AG08395 (cell line): Measurements from ENCODE around the gene IGIP.

ENCODE experiments used
- DNase-seq: peaks from one replicate; pipeline ENCODE4 v3.0.0; 2012; ENCODE audit warnings: mixed read lengths, low spot score

The IGIP gene

DNA sequence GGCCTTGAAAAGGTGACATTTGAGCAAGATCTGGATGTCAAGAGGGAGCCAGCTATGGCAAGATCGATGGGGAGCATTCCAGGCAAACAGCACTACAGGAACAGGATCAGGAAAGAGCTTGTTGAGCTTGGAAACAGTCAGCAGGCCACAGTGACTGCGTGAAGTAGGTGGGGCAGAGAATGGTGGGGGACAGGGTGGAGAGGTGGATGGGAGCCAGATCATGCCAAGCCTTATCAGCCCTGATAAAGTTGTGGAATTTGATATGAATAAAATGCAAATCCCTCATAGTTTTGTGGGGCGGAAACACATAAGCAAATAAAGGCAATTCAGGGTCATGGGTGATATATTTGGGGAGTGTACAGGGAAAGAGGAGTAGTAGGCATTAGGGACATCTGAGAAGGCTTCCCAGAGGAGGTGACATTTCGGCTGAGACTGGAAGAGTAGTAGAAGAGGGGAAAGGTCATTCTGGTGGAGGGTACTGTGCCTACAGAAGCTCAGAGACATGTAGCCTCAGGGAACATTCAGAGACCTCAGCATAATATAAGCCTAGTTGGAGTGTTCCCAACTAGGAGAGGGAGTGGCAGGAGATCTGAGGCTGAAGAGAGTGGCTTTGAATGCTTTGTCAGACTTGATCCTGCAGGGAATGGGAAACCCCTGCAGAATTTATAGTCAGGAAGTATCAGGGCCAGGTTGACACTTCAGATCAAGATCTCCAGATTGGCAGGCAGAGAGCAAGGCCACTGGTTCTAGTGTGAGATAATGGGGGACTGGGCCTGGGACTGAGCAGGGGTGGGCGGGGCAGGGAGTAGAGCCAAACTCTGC is 39.6 kb downstream of the IGIP start:
- no peak for DNase-seq

DNA sequence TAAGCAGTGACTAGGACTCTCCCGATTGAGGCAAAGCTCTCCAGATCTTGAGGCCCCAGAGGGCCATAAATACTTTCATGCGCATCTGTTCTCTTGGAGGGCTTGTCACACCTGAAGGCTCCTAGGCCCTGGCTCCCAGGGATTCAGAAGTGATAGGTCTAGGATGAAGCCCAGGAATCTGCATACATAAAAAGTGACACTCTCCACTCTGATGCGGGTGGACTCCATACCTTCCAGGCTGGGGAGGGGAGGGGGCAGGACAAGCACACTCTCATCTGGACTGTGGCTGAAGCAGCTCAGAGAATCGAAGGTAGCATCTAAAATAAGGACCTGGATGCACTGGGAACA is 40.2 kb downstream of the IGIP start:
- DNase-seq: no peak

DNA sequence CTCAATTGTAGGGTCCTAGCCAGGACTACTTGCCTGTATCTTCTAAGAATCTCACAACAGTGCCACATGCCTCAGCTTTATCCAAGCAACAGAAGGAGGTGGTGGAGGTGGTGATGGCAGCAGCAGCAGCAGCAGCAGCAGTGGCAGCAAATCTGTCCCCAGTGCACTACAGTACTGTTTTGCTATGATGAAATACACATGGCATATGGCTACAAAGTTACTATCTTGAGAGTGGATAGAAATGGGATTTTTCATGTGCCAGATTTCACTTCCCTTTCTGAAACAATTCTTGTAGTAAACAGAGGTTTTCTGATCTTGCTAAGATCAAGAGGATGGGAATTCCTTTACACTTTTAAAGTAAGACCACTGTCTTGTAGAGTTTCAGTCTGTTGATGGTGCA is 41.2 kb downstream of the IGIP start:
- no peak for DNase-seq

DNA sequence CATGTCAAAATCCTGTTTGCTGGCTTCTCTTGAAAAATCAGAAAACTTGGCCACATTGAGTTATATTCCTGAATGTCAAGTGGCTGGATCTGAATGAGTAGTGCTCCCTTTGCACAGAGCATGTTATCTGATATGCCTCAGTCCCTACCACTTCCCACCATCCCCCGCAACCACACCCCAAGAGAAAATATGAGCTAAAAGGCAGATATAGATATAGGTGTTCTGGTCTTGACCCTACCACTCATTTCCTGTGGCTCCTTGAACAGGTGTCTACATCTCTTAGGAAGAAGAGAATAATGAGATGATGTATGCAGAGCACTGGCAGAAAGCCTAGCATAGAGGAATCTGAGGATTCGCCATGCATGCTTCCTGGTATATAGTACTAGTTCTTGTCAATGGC is 42.6 kb downstream of the IGIP start:
- DNase-seq: no peak

DNA sequence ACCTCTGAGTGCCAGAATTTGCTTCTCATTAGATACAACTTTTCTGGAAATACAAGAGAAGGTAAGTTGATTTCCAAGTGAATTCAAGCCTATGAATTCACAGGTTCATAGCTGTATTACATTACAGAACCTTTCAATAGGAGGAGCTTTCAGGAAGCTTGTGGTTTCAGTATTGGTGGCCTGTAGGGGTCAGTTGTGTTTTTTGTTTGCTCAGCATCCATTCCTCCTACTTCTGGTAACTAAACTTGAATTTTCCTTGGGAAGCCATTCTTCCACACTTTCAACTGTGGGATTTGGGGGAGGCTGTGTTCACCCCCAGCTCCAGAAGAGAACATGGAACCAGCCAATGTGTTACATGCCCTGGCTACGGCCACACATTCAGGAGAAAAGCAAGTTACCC is 43.7 kb downstream of the IGIP start:
- no peak for DNase-seq

DNA sequence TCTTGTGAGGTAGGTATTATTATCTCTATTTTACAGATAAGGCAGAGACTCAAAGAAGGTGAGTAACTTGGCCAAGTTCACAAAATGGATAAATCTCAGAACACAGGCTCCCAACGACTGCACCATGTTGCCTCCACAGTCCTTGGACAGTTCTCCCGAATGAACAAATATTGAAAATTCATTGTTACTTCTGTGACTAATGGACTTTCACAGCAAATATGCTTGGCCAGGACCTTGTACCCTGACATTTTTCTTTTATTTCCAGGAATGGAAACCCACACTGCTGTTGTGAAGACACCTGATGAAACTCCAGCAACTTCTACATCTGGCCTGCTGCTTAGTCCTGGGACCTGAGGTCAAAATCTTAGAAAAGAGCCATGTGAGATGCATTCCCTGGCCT is 46.7 kb downstream of the IGIP start:
- no peak for DNase-seq

DNA sequence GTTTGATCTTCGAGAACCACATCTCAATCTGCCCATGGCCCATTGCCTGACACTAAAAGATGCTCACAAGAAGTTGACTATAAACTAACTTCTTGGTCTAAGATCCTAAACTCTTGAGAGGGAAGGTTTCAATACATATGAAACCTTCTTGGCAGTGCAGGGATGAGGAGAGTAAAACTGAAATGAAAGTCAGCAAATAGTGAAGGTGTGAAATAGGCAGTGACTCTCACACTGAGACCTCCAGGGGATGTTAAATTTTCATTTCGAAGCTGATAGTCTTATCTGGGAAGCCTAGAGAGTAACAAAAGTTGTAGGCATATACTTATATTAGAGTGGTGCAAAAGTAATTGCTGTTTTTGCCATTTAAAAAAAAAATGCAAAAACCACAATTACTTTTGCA is 48.3 kb downstream of the IGIP start:
- DNase-seq: no peak

DNA sequence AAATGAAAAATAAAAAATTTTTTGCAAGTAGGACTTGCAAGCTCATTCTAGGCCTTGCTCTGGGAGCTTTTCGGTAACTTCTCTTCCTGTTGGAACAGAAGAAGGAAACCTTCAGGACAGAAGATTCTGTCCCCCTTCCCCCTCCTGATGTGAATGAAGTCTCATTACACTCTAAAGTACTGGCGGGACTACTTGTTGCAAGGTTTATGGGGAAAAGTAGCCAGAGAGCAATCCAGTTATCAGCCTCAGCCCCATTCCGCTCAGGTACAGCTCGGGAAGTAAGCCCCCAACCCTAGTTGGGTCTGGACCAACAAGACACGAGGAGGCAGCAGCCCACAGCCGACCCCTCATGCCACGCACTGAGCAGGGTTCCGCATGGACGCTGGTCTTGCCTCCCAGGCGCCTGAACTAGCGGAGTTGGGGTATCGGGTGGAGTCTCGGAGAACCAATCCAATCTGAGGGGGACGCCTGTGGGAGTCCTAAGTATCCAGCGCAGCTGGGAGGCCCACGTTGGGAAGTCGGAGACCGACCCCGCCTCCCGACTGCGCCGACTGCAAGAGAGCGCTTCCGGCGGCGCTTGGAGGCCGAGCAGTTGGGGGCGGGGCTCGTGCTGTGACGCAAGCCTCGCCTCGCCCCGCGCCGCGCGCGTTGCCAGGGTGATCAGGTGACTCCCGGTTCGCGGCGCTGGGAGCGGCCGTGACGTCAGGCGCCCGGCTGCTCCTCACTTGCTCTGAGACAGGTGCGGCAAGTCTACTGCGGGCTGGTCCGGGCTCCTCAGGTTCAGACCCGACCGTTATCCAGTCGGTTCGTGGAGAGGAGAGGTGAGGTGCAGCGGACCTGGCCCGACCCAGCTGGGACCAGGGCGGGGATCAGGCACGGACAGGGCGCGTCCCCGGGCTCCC is 49.0 kb downstream of the IGIP start, which contains the start of gene CYSTM1:
Gene CYSTM1, plus strand, starts transcription at position 724 of the 902 bp plus-strand sequence. CDS start 19,278 bp downstream, outside the sequence.
- peak; percentile 93 for DNase-seq

DNA sequence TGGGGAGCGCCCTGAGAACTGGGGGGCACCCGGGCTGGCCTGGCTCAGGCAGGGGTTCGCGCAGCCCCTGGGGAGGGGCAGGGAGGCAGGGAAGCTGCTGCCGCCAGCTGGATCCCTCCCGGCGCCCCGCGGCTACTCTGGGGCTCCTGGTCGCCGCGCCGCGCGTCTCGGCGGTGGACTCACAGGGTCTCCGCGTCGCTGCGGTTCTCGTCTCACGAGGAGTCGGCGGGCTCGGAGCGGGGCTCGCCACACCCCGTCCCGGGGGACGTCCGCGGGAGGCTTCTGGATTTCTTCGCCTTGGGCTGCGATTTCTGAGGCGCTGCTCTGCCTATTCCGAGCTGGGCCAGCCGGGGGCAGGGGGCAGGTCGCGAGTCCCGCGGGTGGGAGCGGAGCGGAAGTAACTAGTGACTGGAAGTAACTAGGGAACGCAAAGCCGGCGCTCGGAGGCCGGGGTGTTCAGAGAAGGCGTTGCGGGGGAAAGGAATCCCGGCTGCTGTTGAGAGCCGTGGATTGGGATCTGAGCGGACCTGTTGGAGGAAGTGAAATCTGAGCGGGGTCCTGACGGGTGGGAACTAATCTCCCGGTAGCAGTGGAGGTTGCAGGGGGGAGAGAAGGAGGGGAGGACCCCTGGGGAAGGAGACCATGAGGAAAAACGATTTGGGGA is 49.8 kb downstream of the IGIP start:
- DNase-seq: peak; percentile 78

DNA sequence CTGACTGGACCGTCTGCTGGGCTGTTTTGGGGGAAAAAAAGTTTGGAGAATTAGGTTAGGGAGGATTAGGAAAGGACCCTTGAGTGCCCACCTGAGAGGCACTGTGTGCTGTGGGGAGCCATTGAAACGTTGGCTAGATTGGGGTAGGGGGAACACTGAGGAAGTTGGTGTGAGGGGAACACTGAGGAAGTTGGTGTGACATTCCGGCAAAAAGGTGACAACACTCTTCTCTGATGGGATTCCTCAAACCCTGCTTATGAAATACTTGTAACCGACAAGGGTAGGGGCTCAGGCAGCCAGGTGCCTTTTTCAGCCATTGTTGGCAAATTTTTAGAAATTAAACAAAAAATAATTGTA is 50.3 kb downstream of the IGIP start:
- DNase-seq: no peak

DNA sequence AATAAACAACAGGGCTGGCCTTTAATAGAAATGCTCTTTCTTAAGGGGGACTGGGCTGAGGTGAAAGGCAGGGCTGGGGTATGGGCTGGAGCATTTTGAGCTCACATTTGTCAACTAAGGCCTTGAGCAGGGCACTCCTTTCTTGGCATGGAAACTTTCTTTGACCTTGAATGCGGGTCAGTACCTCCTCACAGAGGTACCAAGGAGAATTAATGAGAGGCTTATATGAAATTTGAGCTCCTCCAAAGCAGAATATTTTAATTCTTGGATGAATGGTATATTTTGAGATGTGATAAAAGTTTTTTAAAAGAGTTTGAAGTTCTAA is 52.3 kb downstream of the IGIP start:
- no peak for DNase-seq

DNA sequence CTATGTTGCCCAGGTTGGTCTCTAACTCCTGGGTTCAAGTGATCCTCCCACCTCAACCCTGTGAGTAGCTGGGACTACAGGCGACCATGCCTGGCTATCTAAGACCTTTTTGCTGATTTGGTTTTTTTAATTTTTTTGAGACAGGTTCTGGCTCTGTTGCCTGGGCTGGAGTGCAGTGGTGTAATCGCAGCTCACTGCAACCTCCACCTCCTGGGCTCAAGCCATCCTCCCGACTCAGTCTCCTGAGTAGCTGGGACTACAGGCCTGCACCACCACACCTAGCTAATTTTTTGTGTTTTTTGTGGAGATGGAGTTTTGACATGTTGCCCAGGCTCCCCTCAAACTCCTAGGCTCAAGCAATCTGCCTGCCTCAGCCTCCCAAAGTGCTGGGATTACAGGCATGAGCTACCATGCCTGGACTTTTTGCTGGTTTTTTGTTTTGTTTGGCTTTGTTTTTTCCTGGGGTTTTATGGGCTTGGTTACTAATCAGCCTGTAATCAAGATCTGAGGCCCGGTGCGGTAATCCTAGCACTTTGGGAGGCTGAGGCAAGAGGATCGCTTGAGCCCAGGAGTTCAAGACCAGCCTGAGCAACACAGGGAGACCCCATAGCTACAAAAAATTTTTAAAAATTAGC is 52.9 kb downstream of the IGIP start:
- no peak for DNase-seq
